ENCODE results near the gene SORCS2. TPM values are rescaled to one million over a fixed set of nuclear protein-coding genes. Genes with fewer than 3 reads are reported as not detected.

SORCS2 gene
- total RNA-seq, 4 donors from 2014 or later, result 0.07 to 1.2 (median 0.11) TPM

DNA sequence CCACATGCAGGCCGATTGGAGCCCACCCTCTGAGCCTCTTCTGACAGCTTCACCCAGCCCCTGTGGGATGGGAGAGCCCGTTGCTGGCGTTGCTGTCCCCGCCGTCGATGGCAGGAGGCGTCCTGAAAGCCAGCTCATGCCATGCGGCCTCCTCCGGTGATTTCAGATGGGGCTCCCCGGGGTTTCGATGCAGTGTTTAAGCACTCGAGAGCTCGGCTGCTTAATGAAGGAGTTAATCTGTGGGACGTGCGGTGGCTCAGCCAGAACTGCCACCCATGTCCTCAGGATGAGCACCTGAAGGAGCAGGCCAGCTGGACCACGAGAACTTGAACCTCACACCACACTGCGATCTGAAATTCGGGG lies 95.6 kb downstream of the SORCS2 start:
- no peaks in the 10 kb centered on the region for H3K27me3 ChIP-seq
- H3K27ac ChIP-seq, result no peak overlapping the region
- no peaks in the 10 kb centered on the region for H3K4me1 ChIP-seq
- no peak for DNase-seq
- in situ Hi-C loops (cut with MboI; ENCODE audit: low sequenced_read_pairs in 4 of 4), result no loop called here
- no peak overlapping the region for H3K4me3 ChIP-seq
- no peaks in the 10 kb centered on the region for H3K36me3 ChIP-seq
- H3K9me3 ChIP-seq, result no peaks in the 10 kb centered on the region
- no peak for TF ChIP-seq POLR2A (IDR thresholded peaks at IDR 0.05)
- TF ChIP-seq, protein P1, sequence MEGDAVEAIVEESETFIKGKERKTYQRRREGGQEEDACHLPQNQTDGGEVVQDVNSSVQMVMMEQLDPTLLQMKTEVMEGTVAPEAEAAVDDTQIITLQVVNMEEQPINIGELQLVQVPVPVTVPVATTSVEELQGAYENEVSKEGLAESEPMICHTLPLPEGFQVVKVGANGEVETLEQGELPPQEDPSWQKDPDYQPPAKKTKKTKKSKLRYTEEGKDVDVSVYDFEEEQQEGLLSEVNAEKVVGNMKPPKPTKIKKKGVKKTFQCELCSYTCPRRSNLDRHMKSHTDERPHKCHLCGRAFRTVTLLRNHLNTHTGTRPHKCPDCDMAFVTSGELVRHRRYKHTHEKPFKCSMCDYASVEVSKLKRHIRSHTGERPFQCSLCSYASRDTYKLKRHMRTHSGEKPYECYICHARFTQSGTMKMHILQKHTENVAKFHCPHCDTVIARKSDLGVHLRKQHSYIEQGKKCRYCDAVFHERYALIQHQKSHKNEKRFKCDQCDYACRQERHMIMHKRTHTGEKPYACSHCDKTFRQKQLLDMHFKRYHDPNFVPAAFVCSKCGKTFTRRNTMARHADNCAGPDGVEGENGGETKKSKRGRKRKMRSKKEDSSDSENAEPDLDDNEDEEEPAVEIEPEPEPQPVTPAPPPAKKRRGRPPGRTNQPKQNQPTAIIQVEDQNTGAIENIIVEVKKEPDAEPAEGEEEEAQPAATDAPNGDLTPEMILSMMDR (IDR thresholded peaks at IDR 0.05 in 4 of 5, conservative IDR thresholded peaks at IDR 0.05 in 1 of 5), result no peak
- intact Hi-C loops (cut with DNase I; ENCODE audit: low total_unique reads), result no loop called here
- ATAC-seq, result no peak

DNA sequence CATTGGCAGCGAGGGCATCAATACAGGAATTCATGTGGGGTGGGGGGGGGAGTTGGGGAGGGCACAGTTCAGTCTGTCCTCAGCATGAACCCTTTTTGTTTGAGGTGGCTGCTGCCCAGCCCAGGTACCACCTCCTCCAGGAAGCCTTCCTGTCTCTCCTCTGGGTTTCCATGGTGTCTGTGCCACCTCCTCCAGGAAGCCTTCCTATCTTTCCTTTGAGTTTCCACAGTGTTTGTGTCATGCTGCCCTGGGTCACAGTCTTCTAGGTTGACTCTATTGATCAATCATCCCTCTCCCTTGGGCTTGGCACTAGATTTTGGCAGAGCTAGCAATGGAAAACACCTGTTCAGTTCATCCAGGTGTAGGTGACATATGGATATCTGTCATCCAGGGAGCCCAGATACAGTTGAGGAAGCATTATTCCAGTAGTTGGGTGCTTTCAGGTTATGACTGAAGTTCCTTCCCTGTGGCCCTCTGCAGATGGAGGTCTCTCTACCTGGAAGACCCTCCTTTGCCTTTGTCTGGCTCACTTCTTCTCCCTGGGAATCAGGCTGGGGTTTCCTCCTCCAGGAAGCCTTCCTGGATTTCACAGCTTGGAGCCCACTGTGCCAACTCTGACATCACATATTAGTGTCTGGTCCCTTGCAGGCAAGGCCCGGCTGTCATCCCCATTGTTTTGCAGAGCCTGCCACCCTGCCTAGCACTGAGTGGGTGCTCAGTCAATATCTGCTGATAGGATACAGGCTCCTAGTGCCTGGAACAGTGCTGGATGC lies 96.6 kb downstream of the SORCS2 start:
- H3K27ac ChIP-seq, result no peak overlapping the region
- ATAC-seq, result no peak
- no peaks in the 10 kb centered on the region for H3K4me1 ChIP-seq
- in situ Hi-C loops (cut with MboI; ENCODE audit: low sequenced_read_pairs in 4 of 4) (no loop called here), intact Hi-C loops (cut with DNase I; ENCODE audit: low total_unique reads) (no loop called here)
- no peaks in the 10 kb centered on the region for H3K36me3 ChIP-seq
- no peaks in the 10 kb centered on the region for H3K27me3 ChIP-seq
- H3K4me3 ChIP-seq, result no peak overlapping the region
- no peak for DNase-seq
- no peak for TF ChIP-seq POLR2A (IDR thresholded peaks at IDR 0.05)
- TF ChIP-seq, protein P1 (IDR thresholded peaks at IDR 0.05 in 4 of 5, conservative IDR thresholded peaks at IDR 0.05 in 1 of 5), result no peak
- H3K9me3 ChIP-seq, result no peaks in the 10 kb centered on the region

DNA sequence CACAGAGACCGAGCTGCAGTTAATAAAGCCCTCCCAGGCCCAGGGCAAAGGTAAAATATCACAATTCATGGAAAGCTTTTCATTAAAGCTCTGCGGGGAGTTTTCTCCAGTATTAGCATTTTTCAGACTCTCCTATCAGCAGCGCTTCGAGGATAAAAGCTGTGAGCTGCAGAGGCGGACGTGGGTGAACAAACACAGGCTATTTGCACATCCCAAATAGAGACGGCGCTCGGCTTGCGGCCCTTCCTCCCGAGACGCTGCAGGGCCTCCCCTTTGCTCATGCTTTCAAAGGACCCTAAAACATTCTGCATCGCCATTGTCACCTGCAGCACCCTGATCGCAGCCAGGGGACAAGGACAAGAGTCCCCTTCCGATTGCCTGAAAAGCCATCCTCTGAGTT lies 97.3 kb downstream of the SORCS2 start:
- intact Hi-C loops (cut with DNase I; ENCODE audit: low total_unique reads) (no loop called here), in situ Hi-C loops (cut with MboI; ENCODE audit: low sequenced_read_pairs in 4 of 4) (no loop called here)
- Histone ChIP-seq H3K36me3 (no peaks in the 10 kb centered on the region), H3K27ac (no peak overlapping the region), H3K4me3 (no peak overlapping the region), H3K27me3 (no peaks in the 10 kb centered on the region), H3K9me3 (no peaks in the 10 kb centered on the region), H3K4me1 (no peaks in the 10 kb centered on the region)
- DNase-seq, result no peak
- ATAC-seq, result no peak
- no peak for TF ChIP-seq POLR2A (IDR thresholded peaks at IDR 0.05)
- TF ChIP-seq, protein P1 (IDR thresholded peaks at IDR 0.05 in 4 of 5, conservative IDR thresholded peaks at IDR 0.05 in 1 of 5), result no peak

DNA sequence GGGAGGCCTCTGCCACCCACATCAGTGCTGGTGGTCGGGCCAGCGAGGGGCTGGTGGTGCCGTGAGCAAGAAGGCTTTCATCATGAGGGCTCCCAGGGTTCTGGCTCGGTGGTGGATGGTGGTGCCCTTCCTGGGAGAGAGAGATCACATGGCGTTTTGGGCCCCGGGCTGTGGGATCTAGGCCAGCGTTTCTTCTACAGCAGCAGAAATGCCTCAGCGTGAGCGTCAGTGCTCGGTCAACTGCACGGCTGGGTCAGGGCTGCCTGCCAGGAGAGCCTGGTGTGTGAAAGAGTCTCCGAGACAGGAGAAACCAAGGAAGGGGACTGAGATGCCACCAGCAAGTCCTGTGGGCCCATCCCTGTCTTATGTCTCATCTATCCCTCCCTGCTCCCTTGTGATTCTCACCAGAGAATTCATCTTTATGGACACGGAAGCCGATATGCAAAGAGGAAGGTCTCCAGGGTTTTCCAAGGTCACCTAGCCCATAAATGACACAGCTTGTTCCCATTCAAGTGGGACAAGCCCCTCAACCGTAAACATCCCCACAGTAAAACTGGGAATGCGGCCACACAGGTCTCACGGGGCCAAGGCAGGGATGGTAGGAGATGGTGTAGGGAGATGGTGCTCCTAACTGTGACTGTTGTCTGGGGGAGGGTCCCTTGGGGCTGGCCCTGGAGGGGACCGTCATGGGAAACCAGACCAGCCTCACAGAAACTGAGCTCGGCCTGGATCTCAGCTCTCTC lies 99.2 kb downstream of the SORCS2 start:
- H3K36me3 ChIP-seq, result no peaks in the 10 kb centered on the region
- no peak for DNase-seq
- intact Hi-C loops (cut with DNase I; ENCODE audit: low total_unique reads), result no loop called here
- peaks cover 0 to 13% (median 3%) of the 10 kb centered on the region in 3 donors for H3K27me3 ChIP-seq
- in situ Hi-C loops (cut with MboI; ENCODE audit: low sequenced_read_pairs in 4 of 4), result loop anchor here (5.0 to 10.0 kb wide), 3 partner anchors 94 to 99 kb away; partner anchors contain the start of gene SORCS2 (in 3 of the 4)
- no peaks in the 10 kb centered on the region for H3K4me1 ChIP-seq
- no peaks in the 10 kb centered on the region for H3K9me3 ChIP-seq
- TF ChIP-seq POLR2A (IDR thresholded peaks at IDR 0.05), result no peak
- TF ChIP-seq, protein P1 (IDR thresholded peaks at IDR 0.05 in 4 of 5, conservative IDR thresholded peaks at IDR 0.05 in 1 of 5), result no peak
- no peak for ATAC-seq
- H3K4me3 ChIP-seq, result no peak overlapping the region
- H3K27ac ChIP-seq, result no peak overlapping the region

Data from gastrocnemius medialis (tissue), 4 donors.